B cell (primary cell): ENCODE results near the gene COL19A1. TPM values are rescaled to one million over a fixed set of nuclear protein-coding genes. Genes with fewer than 3 reads are reported as not detected.

Source experiments
- ATAC-seq: fragments of 200-7000 bp; cut with Tn5 transposase; one replicate; pipeline ENCODE4 v1.10.0; 2021; ENCODE audit warnings: low read depth, mild to moderate bottlenecking, moderate number of reproducible peaks, moderate library complexity
- CTCF ChIA-PET: fragments of 350-600 bp; sonication (Branson Sonifier 250); formaldehyde crosslinking; loops from one replicate; lab custom pipeline; 2021; ENCODE audit warnings: antibody characterized with exemption, inconsistent platforms; lab: Charles Lee
- POLR2A ChIA-PET: fragments of 350-600 bp; sonication (Branson Sonifier 250); formaldehyde crosslinking; loops from one replicate; lab custom pipeline; 2021; ENCODE audit warnings: antibody characterized with exemption; lab: Charles Lee
- DNase-seq: peaks from one replicate; pipeline ENCODE4 v3.0.0; 2013
- H2AFZ ChIP-seq: 2 replicates; pipeline ENCODE4 v1.6.1; 2012; ENCODE audit warnings: mild to moderate bottlenecking, low read depth, low read length; ENCODE audit not compliant: insufficient read depth, poor library complexity, severe bottlenecking
- H3K27ac ChIP-seq, 2 donors: 1 replicate in 1 of 2; 2 replicates in 1 of 2; pipeline ENCODE4 v1.5.1; 2012 to 2013; ENCODE audit warnings: low read length in 2 of 2, mild to moderate bottlenecking in 2 of 2, moderate library complexity in 1 of 2
- H3K27me3 ChIP-seq, 4 experiments: fragments of 200-600 bp in 1 of 4; sonication (generic) in 1 of 4; replicated peaks in 1 of 4; 1 replicate in 2 of 4; 2 replicates in 2 of 4; pipeline versions ENCODE4 v1.6.1 to v1.7.0; 2013 to 2016; ENCODE audit warnings: low read length in 3 of 4, mild to moderate bottlenecking in 2 of 4, mixed read lengths in 1 of 4, moderate library complexity in 1 of 4; ENCODE audit not compliant: insufficient read depth in 4 of 4, control insufficient read depth in 3 of 4; ENCODE audit errors: control extremely low read depth in 1 of 4
- H3K36me3 ChIP-seq, 2 experiments: replicated peaks in 1 of 2; 1 replicate in 1 of 2; 2 replicates in 1 of 2; pipeline versions ENCODE4 v1.6.1 to v1.7.1; 2013; ENCODE audit warnings: low read length in 1 of 2; ENCODE audit not compliant: insufficient read depth in 2 of 2, control insufficient read depth in 1 of 2; ENCODE audit errors: control extremely low read depth in 1 of 2, extremely low read depth in 1 of 2
- H3K4me1 ChIP-seq, 2 donors: fragments of 200-600 bp in 1 of 2; sonication (generic) in 1 of 2; 1 replicate in 1 of 2; 2 replicates in 1 of 2; pipeline versions ENCODE4 v1.5.1 to v1.6.1; 2013 to 2017; ENCODE audit warnings: low read length in 2 of 2; ENCODE audit not compliant: control insufficient read depth in 2 of 2, insufficient read depth in 2 of 2
- H3K4me2 ChIP-seq: replicated peaks from 2 replicates; pipeline ENCODE3; 2012; ENCODE audit warnings: mild to moderate bottlenecking, low read depth, low read length; ENCODE audit not compliant: poor library complexity, severe bottlenecking
- H3K4me3 ChIP-seq, 5 experiments: fragments of 200-600 bp in 1 of 5; sonication (generic) in 1 of 5; 1 replicate in 3 of 5; 2 replicates in 2 of 5; pipeline versions ENCODE4 v1.5.1 to v1.7.0; 2011 to 2016; ENCODE audit warnings: low read length in 4 of 5, mild to moderate bottlenecking in 4 of 5, low read depth in 2 of 5, control low read depth in 1 of 5, moderate library complexity in 1 of 5; ENCODE audit not compliant: insufficient read depth in 1 of 5; ENCODE audit errors: control extremely low read depth in 1 of 5, extremely low read depth in 1 of 5
- H3K79me2 ChIP-seq: fragments of 200-600 bp; sonication (generic); one replicate; pipeline ENCODE4 v1.6.0; 2016; ENCODE audit warnings: low read length; ENCODE audit not compliant: control insufficient read depth, insufficient read depth
- H3K9ac ChIP-seq: fragments of 200-600 bp; sonication (generic); 2 replicates; pipeline ENCODE4 v1.6.1; 2017; ENCODE audit warnings: mild to moderate bottlenecking, low read length, moderate library complexity
- H3K9me3 ChIP-seq, 3 donors: one replicate each; pipeline versions ENCODE4 v1.6.1 to v1.7.1; 2013; ENCODE audit warnings: low read length in 2 of 3; ENCODE audit not compliant: control insufficient read depth in 2 of 3, insufficient read depth in 1 of 3; ENCODE audit errors: control extremely low read depth in 1 of 3
- H4K20me1 ChIP-seq: 2 replicates; pipeline ENCODE4 v1.6.0; 2012; ENCODE audit warnings: mild to moderate bottlenecking, low read length; ENCODE audit not compliant: insufficient read depth, control insufficient read depth, poor library complexity, severe bottlenecking
- H3K27ac Mint-ChIP-seq: one replicate; pipeline ENCODE4 v1.8.0; 2021; ENCODE audit warnings: mixed read lengths
- H3K27me3 Mint-ChIP-seq: one replicate; pipeline ENCODE4 v1.8.0; 2021; ENCODE audit warnings: mixed read lengths
- H3K4me1 Mint-ChIP-seq: one replicate; pipeline ENCODE4 v1.8.0; 2021; ENCODE audit warnings: mixed read lengths
- H3K4me3 Mint-ChIP-seq: one replicate; pipeline ENCODE4 v1.8.0; 2021; ENCODE audit warnings: mixed read lengths
- H3K9me3 Mint-ChIP-seq: one replicate; pipeline ENCODE4 v1.8.0; 2022; ENCODE audit warnings: mixed read lengths; ENCODE audit not compliant: insufficient read depth
- CTCF ChIP-seq: fragments of 200-600 bp; IDR thresholded peaks from one replicate; pipeline ENCODE4 v1.8.0; 2022; ENCODE audit warnings: antibody characterized with exemption, mild to moderate bottlenecking
- EZH2 ChIP-seq: IDR thresholded peaks from 2 replicates; pipeline ENCODE4 v1.6.1; 2012; ENCODE audit warnings: borderline replicate concordance, low read depth, mild to moderate bottlenecking, moderate library complexity, low read length; ENCODE audit not compliant: insufficient read depth, poor library complexity, severe bottlenecking
- WGBS: methylation state at CpG from one replicate; pipeline ENCODE4 v1.1.5; 2013; ENCODE audit warnings: missing lambda C conversion rate; ENCODE audit not compliant: insufficient coverage; 5-methylcytosine and 5-hydroxymethylcytosine counted together
- intact Hi-C: fragments of 100-400 bp; cut with micrococcal nuclease; formaldehyde crosslinking; loops from one replicate; pipeline ENCODE4 v1.10.0; 2022
- polyA plus RNA-seq: library from polyadenylated mRNA; depleted of rRNA; stranded (reverse); fragments of >200 nt; gene quantifications from 2 replicates; pipeline ENCODE4 v1.2.3, GENCODE V29; 2012
- total RNA-seq, 2 donors: library from RNA; stranded (reverse); fragments of 120-200 nt in 1 of 2; gene quantifications; 1 replicate in 1 of 2; 2 replicates in 1 of 2; pipeline versions ENCODE4 v1.2.3 to v1.2.4, GENCODE V29; 2013 to 2022

COL19A1 gene
- total and polyA plus RNA-seq, 2 donors (not counting 1 experiment from before 2014, with no cell fraction given) = 14.6 to 61.4 TPM

- Histone ChIP-seq H3K4me1 (no peaks in the 10 kb centered on the region), H3K27ac (no peak overlapping the region), H3K9me3 (no peaks in the 10 kb centered on the region), H3K79me2 (no peaks in the 10 kb centered on the region), H2AFZ (no peak overlapping the region), H4K20me1 (no peaks in the 10 kb centered on the region), H3K4me2 (no peak overlapping the region), H3K27me3 (no peaks in the 10 kb centered on the region), H3K36me3 (peaks cover 7 to 34% of the 10 kb centered on the region in 2 experiments), H3K4me3 (no peak overlapping the region), H3K9ac (no peak overlapping the region)
- Mint-ChIP-seq H3K27me3 (no peaks in the 10 kb centered on the region), H3K9me3 (no peaks in the 10 kb centered on the region), H3K4me3 (no peak overlapping the region), H3K4me1 (no peaks in the 10 kb centered on the region), H3K27ac (no peak overlapping the region)
- ChIA-PET CTCF (no interaction called here), POLR2A (no interaction called here)
- ATAC-seq (no peak), DNase-seq (no peak)
- TF ChIP-seq CTCF (no peak), EZH2 (no peak)
- WGBS = 70% methylated on average over 2 of the region's 2 CpGs
- intact Hi-C loops = no loop called here
Observed at GRCh38 chr6:70172252-70172651, 305.9 kb downstream of the COL19A1 start.

- Mint-ChIP-seq H3K27ac (no peak overlapping the region), H3K4me3 (no peak overlapping the region), H3K4me1 (no peaks in the 10 kb centered on the region), H3K27me3 (no peaks in the 10 kb centered on the region), H3K9me3 (no peaks in the 10 kb centered on the region)
- H3K36me3 ChIP-seq = peaks cover 7 to 44% of the 10 kb centered on the region in 2 experiments
- H3K27ac ChIP-seq = no peak overlapping the region
- intact Hi-C loops = no loop called here
- TF ChIP-seq EZH2 (no peak), CTCF (no peak)
- H3K79me2 ChIP-seq = no peaks in the 10 kb centered on the region
- no peak for ATAC-seq
- H3K9ac ChIP-seq = no peak overlapping the region
- no peak for DNase-seq
- WGBS = no CpG with 5 or more reads among the region's 2 CpGs
- no peaks in the 10 kb centered on the region for H3K27me3 ChIP-seq
- H2AFZ ChIP-seq = no peak overlapping the region
- no peak overlapping the region for H3K4me2 ChIP-seq
- no peaks in the 10 kb centered on the region for H3K4me1 ChIP-seq
- ChIA-PET CTCF (interaction anchor here (1.0 to 1.2 kb wide), 2 partner anchors 9 to 45 kb away, joined by 3 to 4 read pairs; no protein-coding TSS in a partner anchor), POLR2A (no interaction called here)
- H4K20me1 ChIP-seq = no peaks in the 10 kb centered on the region
- no peaks in the 10 kb centered on the region for H3K9me3 ChIP-seq
- no peak overlapping the region for H3K4me3 ChIP-seq
Observed at GRCh38 chr6:70175770-70176169, 309.4 kb downstream of the COL19A1 start.
